Retina (tissue), 1 donor: ENCODE measurements around the gene MPC1L.
"Not testable (repeated sequence)": the region's sequence is repeated elsewhere in the genome, so short reads cannot be mapped to it uniquely, and the experiment has no call there.

Experiments used
- DNase-seq: peaks from one replicate; pipeline ENCODE4 v3.0.0-alpha.2; 2016

Gene MPC1L

DNA sequence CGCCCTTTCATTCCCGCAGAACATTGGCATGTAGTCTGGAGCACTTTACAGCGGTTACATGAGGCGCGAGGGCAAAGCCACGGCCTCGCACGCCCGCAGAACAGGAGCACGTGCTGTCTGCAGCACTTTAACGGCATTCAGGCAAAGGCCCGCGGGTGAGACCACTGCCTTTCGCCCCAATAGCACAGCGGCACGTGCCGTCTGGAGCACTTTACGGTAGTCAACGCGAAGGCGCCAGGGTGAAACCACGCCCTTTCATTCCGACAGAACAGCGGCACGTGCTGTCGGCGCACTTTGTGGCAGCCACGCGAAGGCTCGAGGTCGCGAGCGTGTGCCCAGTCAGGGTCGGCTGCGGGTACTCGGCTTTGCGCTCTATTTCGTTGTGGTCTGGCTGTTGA, at the start of gene MPC1L:
Gene MPC1L, plus strand, starts transcription at position 290 of the 398 bp plus-strand sequence. CDS start 138 bp downstream, outside the sequence.
- no peak for DNase-seq

DNA sequence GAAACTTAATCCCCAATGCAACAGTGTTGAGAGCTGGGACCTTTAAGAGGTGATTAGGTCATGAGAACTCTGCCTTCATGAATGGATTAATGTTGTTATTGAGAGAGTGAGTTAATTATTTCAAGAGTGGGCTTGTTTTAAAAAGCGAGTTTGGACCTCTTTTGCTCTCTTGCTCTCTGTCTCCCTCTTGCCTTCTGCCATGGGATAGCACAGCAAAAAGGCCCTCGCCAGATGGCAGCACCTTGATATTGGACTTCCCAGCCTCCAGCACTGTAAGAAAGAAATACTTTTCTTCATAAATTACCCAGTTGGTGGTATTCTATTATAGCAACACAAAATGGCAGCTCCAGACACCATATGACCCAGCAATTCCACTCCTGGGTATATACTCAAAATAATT, 49.5 kb upstream of the MPC1L start:
- no peak for DNase-seq

DNA sequence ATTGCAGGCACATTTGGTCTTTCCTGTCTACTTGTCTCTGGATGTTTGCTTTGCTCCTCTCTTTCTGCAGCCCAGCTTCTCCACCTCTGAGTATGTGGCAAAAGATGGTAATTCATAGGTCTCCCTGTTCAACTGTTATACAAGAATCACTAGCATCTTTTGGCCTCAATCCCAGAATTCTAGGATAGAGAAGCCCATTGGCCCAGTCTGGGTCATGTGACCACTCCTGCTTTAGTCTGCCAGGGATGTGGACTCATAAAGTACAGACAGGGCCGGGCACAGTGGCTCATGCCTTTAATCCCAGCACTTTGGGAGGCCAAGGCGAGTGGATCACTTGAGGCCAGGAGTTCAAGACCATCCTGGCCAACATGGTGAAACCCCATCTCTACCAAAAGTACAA, 47.8 kb upstream of the MPC1L start:
- not testable (repeated sequence) for DNase-seq

DNA sequence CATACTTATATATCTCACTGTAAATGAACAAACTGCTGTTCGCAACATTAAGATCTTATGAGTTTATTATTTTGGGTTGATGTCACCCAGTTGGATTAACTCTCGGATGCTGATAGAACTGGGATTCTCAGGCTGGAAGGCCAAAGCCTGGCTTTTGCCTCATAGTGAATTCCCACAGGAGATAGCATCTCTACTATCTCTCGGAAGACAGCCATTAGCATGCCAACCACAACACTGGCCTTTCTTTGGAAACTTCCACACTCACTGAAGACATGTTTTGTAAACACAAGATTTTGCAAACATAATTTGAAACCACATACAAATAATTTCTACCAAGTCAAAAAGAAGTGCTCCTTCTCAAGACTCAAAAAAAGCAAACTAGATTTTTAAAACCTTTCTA, 46.9 kb upstream of the MPC1L start:
- no peak for DNase-seq

DNA sequence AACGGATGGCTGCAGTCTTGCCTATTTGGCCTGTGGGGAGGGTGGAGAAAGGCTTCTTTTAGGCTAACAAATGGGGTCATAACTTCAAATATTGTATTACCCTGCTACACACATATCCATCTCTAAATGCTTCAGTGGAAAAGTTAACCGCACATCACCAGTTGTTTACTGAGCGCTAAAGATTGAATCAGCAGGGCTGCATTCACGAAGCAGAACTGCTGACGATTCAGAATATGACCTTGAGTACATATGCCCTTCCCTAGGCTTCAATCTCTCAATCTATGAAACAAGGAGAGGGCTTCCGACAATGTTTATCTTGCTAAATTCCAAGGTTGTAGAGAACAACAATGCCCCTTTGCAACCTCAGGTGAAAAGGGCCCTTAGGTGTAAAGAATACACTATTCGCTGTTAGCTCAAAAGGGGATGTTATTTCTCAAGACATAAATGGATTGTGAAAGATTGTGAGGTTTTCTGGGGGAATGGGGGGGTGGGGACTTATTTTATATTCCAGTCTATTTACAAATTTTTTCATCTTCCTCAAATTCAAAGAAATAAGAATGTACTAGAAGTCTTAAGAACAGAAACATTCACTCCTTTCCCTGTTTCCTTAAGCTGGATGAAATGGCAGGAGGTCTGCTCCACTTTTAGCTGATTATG, 45.1 kb upstream of the MPC1L start:
- DNase-seq, result no peak

DNA sequence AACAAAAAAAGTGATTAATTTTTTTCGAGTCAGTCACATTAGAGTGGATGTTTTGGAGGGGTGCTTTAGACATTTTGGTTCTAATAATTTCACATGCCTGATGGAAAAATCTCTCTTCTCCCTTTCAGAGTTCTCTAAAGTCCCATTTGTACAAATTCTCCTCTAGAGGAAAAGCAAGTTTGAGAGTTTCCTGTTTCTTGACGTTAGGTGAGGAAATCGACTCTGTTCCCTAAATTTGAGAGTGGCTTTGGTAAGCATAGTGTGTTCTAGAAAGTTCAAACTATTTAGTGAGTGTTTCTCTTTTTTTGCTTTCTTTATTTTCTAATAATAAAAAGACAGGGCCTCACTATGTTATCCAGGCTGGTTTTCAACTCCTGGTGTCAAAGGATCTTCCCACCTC, 44.1 kb upstream of the MPC1L start:
- no peak for DNase-seq

DNA sequence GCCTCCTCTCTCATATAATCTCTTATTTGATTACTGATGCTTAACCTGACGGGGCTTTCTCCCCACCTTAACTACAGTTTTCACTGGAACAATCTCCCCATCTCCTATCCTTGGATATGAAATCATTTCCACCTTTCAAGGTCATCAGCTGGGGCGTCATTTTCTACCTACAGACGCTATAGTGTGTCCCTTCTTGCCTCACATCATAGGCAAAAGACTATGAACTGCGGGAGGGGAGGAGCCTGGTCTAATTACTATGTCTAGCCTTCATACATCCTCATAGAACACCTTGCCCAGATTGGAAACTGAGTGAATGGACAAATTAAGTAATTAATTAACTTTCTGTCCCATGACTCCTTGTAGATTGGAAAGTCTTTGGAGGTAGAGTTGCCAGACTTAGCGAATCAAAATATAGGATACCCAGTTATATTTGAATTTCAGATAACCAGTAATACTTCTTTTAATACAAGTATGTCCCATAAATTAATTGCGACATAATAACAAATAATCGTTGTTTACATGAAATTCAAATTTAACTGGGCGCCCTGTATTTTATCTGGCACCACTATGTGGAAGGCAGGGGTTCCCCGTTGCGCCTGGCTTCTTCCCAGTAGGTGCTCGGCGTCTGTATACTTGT, 43.2 kb upstream of the MPC1L start:
- no peak for DNase-seq

DNA sequence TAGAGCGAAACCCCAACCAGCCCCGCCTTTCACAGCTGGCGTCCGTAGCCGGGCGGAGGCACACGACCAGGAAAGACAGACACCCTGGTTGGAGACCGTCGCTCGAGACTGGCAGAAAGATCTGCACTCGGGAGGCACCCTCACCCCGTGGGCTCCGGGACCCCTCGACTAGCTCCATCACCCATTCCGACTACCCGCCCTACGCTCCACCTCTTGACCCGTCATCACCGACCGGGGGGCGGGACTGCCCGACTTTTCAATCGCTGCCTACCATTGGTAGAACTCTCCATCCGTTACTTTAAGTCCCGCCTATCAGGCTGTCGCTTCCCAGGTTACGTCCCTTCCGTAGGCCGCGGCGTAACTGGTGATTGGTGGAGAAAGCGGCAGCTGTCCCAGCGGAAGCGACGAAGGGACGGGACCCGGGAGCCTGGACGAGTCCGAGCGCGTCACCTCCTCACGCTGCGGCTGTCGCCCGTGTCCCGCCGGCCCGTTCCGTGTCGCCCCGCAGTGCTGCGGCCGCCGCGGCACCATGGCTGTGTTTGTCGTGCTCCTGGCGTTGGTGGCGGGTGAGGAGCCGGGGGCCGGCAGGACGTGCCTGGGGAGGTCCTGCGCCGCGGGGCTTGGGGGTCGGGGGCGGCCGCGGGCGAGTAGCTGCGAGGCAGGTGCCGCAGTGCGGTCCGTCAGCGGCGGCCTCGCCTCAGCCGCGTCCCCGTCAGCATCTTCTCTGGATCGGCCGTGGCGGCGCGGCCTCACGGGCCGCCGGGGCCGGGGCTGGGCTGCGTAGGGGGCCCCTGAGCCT, 42.5 kb upstream of the MPC1L start, which contains the start of gene ATP6AP2:
Gene ATP6AP2, plus strand, starts transcription at position 434 of the 799 bp plus-strand sequence. Its CDS starts 96 bp downstream, at position 530.
- DNase-seq, result peak; percentile 94

DNA sequence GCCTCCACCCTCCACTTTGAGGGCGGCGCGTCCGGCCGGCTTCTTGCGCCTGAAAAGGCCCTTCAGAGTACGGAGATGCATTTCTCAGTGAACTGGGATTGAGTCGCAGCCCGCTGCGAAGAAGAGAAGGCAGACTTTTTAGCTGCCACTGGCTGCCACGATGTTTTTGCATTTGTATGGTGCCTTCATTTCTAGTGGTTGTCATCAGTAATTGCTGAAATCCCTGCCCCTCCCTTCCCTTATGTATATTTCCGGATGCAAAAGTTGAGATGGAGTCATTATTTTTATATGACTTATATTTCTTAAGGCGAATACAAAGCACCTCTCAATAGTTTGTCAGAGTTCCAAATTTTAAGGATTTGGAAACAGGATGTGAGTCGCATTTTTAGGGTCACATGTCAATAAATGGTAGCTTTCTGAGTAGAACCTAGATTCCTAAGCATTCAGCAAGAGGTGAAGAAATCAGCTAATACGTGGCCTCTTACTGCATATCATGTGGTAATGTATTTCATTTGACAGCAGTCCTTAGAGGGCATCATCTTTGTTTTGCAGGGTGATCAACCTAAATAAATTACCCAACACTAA, 41.8 kb upstream of the MPC1L start:
- DNase-seq, result no peak

DNA sequence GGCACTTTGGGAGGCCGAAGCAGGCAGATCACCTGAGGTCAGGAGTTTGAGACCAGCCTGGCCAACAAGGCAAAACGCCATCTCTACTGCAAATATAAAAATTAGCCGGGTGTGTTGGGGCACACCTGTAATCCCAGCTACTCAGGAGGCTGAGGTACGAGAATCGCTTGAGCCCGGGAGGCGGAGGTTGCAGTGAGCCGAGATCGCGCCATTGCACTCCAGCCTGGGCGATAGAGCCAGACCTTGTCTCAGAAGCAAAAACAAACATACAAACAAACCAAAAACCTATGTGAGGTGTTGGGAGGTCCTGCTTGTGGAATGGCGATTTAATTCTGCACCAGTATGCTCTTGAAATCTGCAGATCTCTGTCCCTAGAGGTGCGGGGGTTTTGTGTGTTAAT, 41.0 kb upstream of the MPC1L start:
- DNase-seq, result not testable (repeated sequence)

DNA sequence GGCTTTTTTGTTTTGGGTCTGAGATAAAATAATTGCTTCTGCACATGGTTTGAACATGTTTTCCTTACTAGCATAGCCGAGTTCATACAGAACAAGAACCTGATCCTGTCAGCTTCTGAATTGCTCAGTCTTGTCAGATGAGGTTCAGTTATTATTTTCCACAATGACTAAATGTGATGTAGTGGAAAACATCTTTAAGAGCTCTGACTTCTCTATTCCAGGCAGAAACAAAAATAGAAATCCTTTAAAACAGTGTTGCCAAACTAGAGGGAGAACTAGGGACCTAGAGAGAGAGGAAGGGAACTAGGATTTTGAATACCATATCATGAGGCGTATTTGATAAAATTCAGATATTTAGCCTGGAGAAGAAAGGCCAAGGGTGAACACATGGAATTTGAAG, 40.4 kb upstream of the MPC1L start:
- DNase-seq, result no peak

DNA sequence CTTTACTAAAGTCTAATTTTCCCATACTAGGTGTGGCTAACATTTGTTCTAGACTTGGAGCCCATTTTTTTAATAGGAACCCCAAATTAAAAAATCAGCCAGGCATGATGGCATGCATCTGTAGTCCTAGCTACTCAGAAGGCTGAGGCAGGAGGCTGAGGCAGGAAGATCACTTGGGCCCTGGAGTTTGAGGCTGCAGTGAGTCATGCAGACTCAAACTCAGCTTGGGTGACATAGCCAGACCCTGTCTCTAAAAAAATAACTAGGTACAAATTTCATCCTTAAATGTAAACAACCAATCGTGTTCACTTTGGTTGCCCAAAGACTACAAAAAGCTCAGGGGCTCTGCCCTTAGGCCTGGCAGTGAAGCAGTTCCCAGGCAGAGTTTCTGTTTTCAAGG, 35.6 kb upstream of the MPC1L start:
- DNase-seq, result not testable (repeated sequence)

DNA sequence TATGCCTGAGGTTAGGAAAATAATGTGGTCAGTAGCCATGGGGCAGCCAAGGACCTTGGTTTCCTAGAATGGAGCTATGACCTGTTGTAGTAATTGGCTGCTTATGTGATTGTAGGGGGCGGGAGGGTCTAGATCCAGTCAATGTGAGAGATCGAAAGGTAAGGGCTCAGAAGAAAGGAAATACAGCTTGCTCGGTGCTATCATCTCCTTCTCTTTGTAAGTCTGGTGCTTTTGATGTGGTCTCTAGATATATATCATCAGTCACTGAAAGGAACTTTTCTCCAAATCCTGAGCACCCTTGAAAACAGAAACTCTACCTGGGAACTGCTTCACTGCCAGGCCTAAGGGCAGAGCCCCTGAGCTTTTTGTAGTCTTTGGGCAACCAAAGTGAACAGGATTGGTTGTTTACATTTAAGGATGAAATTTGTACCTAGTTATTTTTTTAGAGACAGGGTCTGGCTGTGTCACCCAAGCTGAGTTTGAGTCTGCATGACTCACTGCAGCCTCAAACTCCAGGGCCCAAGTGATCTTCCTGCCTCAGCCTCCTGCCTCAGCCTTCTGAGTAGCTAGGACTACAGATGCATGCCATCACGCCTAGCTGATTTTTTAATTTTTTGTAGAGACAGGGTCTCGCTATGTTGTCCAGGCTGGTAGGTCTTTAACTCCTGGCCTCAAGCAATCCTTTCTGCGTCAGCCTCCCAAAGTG, 33.5 kb upstream of the MPC1L start:
- DNase-seq, result not testable (repeated sequence)

DNA sequence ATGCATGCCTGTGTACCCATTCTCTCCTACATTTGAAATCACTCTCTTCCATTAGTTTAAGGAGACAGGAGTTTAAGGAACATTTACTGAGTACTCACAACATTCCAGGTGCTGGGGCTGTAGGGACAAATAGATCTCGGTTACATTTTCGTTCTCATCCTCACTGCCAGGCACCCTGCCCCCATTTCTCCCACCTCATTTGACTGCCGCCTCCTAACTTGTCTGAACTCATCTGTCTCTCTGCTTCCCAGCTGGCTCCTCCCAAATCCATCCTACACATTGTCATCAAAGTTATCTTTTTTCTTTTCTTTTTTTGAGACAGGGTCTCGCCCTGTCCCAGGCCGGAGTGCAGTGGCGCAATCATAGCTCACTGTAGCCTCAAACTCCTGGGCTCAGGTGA, 19.8 kb upstream of the MPC1L start:
- no peak for DNase-seq

DNA sequence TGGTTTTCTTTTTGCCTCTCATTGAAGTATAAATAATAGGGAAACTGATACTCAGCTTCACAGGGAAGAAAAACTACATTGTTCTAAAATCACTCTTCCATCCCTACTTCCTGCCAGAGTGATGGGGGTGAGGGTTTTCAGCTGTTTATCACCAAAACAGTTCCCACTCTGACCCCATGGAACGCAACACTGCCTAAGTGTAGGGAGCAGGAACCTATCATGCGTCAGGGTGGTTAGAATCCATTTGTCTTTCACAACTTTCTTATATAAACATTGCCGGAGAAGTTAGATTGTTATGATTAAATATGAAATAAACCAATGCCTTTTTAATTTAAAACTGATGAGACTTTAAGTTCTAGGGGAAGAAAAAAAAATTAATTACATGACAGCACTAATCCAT, 15.8 kb upstream of the MPC1L start:
- DNase-seq, result no peak

DNA sequence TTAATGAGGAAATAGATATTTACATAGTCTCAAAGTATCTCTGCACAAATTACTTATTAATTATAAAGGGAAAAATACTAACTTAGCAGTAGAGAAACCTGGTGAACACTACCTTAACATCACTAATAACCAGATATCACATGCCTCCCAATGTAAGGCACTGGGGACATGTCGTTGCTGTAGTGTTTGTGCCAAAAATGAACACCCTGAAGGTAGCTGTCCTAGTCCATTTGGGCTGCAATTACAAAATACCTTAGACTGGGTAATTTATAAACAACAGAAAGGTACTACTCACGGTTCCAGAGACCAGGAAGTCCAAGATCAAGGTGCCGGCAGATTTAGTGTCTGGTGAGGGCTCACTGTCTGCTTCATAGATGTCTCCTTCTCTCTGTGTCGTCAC, 10.7 kb upstream of the MPC1L start:
- DNase-seq, result no peak

DNA sequence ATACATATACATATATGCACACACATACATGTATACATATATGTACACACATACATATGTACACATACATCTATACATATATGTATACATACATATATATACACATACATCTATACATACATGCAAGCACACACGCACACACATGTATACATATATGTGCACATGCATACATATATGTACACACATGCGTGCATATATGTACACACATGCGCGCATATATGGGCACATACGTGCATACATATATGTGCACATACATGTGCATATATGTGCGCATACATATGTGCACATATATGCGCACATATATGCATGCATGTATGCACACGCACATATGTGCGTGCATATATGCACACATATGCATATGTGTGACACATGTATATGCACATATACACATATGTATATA, 7.3 kb upstream of the MPC1L start:
- DNase-seq, result no peak

DNA sequence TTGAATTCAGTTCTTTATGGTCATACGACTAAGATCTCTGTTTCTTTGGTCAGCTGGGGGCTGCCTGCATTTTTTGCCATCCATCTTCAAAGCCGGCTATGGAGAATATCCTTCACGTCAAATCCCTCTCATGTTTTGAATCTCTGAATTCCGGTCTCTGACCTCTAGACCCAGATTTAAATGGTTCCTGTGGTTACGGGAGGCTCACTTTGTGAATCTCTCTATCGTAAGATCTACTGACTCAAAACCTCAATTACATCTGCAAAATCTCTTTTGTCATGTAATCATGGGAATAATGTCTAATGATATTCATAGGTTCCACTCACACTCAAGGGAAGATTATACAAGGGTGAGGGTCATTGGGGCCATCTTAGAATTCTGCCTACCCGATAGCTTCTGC, 5.7 kb upstream of the MPC1L start:
- no peak for DNase-seq

DNA sequence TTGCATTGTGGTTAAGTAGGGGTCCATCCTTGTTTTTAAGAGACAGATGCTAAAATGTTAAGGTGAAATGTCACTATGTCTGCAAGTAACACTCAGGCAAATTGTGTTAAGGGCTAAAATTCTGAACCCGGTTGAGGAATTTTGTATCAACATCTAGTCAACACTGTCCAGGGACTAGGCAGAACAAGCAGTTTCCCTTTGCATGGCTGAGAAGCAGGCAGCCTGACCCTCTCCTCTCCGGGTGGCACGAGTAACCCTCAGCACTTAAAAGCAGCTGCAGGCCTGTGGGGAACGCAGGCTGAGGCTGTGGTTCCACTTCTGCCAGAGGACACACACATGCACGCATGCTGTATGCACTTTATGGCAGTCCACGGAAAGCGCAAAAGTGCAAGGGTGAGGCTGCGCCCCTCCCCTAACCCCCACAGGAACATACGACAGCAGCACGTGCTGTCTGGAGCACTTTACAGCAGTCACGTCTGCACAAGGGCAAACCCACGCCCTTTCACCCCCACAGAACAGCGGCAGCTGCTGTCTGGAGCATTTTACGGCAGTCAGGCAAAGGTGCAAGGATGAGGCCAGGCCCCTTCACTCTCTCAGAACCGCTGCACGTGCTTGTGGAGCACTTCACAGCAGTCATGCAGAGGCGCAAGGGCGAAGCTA, 619 bp upstream of the MPC1L start:
- DNase-seq, result peak; percentile 26

DNA sequence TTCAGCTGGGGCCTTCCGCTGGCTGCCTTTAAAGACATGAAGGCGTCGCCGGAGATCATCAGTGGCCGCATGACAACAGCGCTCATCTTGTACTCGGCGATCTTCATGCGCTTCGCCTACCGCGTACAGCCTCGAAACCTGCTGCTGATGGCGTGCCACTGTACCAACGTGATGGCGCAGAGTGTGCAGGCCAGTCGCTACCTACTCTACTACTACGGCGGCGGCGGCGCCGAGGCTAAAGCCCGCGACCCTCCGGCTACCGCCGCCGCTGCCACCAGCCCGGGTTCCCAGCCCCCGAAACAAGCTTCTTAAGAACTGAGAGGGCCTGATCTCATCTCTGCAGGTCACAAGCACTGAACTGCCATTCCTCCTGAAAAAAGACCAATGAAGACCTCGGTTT, 437 bp downstream of the MPC1L start:
- DNase-seq, result no peak

DNA sequence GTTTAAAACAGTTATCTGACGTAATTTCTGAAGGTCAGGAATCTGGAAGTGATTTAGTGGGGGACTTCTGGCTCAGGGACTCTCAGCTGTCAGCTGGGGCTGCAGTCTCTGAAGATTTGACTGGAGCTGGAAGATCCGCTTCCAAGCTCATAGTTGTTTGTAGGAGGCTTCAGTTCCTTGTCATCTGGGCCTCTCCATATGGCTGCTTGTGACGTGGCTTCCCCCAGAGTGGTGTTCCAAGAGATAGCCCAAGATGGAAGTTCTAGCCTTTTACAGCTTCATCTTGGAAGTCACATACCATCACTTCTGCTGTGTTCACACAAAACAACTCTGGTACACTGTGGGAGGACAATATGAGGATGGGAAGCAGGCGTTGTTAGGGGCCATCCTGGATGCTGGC, 2.1 kb downstream of the MPC1L start:
- DNase-seq, result no peak

DNA sequence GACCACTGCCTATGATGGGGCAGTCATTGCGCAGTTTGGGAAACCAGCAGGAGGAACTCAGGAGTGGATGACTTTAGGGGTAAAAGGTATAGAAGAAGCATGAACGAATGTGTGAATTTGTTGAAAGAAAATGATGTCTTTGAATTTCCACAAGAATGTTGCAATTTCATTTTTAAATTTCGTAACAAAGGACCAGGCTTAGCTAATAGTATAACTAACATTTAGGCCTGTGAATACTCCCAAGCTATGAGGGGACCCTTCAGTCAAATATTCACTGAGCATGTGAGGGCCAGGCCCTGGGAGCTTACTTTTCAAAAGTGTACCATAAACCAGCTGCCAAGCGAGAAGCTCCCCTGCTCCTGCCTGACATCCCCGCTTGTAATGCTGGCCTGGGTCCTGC, 5.3 kb downstream of the MPC1L start:
- no peak for DNase-seq
